ENCODE results near the gene ABITRAM.

- TF ChIP-seq CTCF (IDR thresholded peaks at IDR 0.05) (no peak), EP300 (IDR thresholded peaks at IDR 0.05) (no peak)
These were observed 21.9 kb downstream of the ABITRAM start for GRCh38 chr9:108956022-108956630.
